ENCODE results near the gene TTC34.

TTC34 gene

DNA sequence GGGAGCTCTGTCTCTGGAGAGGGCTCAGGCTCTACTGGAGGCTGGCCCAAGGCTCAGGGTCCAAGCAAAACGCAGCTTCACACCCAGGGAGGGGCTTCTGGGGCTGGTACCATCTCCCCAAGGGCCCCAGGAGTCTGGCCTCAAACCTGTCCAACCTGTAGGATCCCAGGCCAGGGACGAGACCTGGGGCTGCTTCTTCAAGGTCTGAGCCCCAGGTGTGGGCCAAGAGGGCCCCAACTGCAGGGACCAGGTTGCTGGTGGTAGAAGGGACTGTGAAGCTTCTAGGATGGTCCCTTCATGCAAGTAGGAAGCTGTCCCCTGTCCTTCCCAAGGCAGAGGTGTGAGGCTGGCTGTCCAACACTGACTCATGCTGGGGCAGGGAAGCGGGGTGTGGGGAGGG is 160.9 kb downstream of the TTC34 start:
- TF ChIP-seq, protein P1, sequence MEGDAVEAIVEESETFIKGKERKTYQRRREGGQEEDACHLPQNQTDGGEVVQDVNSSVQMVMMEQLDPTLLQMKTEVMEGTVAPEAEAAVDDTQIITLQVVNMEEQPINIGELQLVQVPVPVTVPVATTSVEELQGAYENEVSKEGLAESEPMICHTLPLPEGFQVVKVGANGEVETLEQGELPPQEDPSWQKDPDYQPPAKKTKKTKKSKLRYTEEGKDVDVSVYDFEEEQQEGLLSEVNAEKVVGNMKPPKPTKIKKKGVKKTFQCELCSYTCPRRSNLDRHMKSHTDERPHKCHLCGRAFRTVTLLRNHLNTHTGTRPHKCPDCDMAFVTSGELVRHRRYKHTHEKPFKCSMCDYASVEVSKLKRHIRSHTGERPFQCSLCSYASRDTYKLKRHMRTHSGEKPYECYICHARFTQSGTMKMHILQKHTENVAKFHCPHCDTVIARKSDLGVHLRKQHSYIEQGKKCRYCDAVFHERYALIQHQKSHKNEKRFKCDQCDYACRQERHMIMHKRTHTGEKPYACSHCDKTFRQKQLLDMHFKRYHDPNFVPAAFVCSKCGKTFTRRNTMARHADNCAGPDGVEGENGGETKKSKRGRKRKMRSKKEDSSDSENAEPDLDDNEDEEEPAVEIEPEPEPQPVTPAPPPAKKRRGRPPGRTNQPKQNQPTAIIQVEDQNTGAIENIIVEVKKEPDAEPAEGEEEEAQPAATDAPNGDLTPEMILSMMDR (IDR thresholded peaks at IDR 0.05), result no peak
- H3K4me2 ChIP-seq (ENCODE audit: low read length), result no peak overlapping the region
- H3K4me3 ChIP-seq (ENCODE audit: low read depth, low read length), result no peak overlapping the region
- H3K36me3 ChIP-seq (ENCODE audit: control insufficient read depth, insufficient read depth, low read length), result no peaks in the 10 kb centered on the region
- H3K4me1 ChIP-seq, result no peaks in the 10 kb centered on the region
- no peak overlapping the region for H2AFZ ChIP-seq
- no peaks in the 10 kb centered on the region for H3K27me3 ChIP-seq (ENCODE audit: control insufficient read depth, insufficient read depth, low read length)
- no peak overlapping the region for H3K27ac ChIP-seq
- H3K9me3 ChIP-seq (ENCODE audit: control insufficient read depth, low read length), result no peaks in the 10 kb centered on the region
- H3K9ac ChIP-seq, result no peak overlapping the region
- no peaks in the 10 kb centered on the region for H3K79me2 ChIP-seq

DNA sequence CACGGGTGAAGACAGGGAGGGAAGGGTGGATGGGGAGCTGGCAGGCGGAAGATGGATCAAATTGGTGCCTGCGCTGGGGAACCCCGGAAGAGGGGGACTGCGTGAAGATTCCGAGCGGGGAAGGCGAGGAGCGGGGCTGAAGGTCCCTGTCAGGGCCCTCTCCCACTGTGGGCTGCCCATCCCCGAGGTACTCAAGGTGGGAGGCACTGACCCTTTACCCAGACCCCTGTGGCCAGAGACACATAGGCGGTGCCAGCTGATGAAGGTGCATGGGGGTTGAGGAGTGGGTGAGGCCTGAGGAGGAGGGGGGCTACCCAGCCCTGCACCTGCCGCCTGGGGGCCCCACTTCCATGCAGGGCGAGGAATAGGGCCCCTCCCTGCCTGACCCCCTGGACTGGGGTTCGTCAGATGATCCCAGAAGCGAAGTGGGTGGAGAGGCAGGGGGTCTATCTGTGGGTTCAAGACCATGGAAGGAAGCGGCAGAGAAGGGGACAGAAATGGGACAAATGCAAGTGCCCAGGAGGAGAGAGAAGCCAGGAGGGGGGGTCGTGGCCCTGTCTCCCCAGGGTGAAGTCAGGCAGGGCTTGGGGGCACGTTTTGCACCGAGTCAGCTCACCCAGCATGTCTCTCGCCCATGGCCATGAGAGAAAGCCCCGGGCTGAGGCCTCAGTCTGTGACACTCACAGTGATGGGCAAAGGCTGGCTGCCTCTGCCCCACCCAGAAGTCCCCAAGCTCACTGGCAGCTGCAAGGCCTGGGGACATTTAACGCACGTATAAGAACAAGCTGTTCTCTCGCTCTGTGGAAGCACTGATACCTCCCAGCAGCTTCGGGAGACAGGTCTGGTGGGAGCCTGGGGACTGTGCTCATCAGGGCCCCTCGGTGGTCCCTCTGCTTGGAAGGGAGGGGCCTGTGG is 161.6 kb downstream of the TTC34 start:
- Histone ChIP-seq H3K4me1 (no peaks in the 10 kb centered on the region), H3K9me3 (ENCODE audit: control insufficient read depth, low read length) (no peaks in the 10 kb centered on the region), H3K36me3 (ENCODE audit: control insufficient read depth, insufficient read depth, low read length) (no peaks in the 10 kb centered on the region), H3K27ac (no peak overlapping the region), H3K27me3 (ENCODE audit: control insufficient read depth, insufficient read depth, low read length) (no peaks in the 10 kb centered on the region), H3K9ac (no peak overlapping the region), H3K4me3 (ENCODE audit: low read depth, low read length) (no peak overlapping the region), H3K79me2 (no peaks in the 10 kb centered on the region), H3K4me2 (ENCODE audit: low read length) (no peak overlapping the region), H2AFZ (no peak overlapping the region)
- TF ChIP-seq, protein P1 (IDR thresholded peaks at IDR 0.05), result no peak

DNA sequence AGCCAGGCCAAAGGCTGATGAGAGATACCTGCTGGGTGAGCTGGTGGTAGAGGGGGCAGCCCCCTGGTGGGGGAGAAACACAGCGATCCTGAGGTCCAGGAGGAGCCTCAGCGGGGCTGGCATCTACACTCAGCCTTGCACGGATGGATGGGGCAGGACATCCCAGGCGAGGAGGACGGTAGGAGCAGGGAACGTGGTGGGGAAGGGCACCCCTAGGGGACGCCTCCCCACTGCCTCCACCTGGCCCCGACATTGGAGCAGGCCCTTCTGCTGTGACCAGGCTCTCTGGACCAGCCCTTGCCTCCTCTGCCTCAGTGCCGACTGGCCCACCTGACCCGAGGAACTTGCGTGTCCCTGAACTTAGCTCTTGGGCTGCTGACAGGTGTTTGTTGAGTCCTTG is 162.3 kb downstream of the TTC34 start:
- H3K4me2 ChIP-seq (ENCODE audit: low read length), result no peak overlapping the region

DNA sequence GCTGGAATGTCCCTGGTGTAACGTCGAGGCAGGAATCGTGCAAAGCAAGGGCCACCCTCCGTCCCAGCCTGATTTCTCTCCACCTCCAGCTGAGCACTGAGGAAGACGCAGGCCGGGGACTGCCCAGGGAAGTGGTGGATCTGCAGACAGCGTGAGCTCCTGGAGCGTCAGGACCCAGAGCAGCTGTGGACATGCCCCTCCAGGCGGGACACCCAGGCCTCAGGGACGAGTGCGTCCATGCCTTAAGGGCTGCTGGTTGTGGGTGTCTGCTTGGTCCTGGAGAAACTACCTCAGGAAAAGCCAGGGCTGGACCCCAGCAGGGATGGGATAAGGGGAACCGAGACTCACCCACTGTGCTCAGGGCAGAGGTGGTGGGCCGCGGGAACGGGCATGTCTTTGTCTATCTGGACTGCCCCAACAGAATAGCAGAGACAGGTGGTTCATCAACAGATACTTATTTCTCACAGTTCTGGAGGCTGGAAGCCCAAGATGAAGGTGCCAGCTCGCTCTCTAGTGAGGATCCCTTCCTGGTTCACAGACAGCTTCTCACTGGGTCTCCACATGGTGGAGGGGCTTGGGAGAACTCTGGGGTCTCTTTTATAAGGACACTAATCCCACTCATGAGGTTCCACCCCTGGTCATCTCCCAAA is 162.9 kb downstream of the TTC34 start:
- Histone ChIP-seq H3K4me2 (ENCODE audit: low read length) (no peak overlapping the region), H2AFZ (no peak overlapping the region), H3K9ac (no peak overlapping the region), H3K27ac (no peak overlapping the region), H3K4me3 (ENCODE audit: low read depth, low read length) (no peak overlapping the region), H3K27me3 (ENCODE audit: control insufficient read depth, insufficient read depth, low read length) (no peaks in the 10 kb centered on the region), H3K4me1 (no peaks in the 10 kb centered on the region), H3K79me2 (no peaks in the 10 kb centered on the region), H3K36me3 (ENCODE audit: control insufficient read depth, insufficient read depth, low read length) (no peaks in the 10 kb centered on the region), H3K9me3 (ENCODE audit: control insufficient read depth, low read length) (no peaks in the 10 kb centered on the region)
- TF ChIP-seq, protein P1 (IDR thresholded peaks at IDR 0.05), result no peak

More for the DNA sequence above, 162.3 kb downstream of the TTC34 start:
- Histone ChIP-seq H3K27me3 (ENCODE audit: control insufficient read depth, insufficient read depth, low read length) (no peaks in the 10 kb centered on the region), H3K9me3 (ENCODE audit: control insufficient read depth, low read length) (no peaks in the 10 kb centered on the region), H3K79me2 (no peaks in the 10 kb centered on the region), H3K9ac (no peak overlapping the region), H3K4me3 (ENCODE audit: low read depth, low read length) (no peak overlapping the region), H3K36me3 (ENCODE audit: control insufficient read depth, insufficient read depth, low read length) (no peaks in the 10 kb centered on the region), H3K27ac (no peak overlapping the region), H3K4me1 (no peaks in the 10 kb centered on the region), H2AFZ (no peak overlapping the region)
- TF ChIP-seq, protein P1 (IDR thresholded peaks at IDR 0.05), result no peak

Measured in parathyroid adenoma (tissue), 2 donors.